K562 (cell line): ENCODE data around the gene HSD17B12.

Source experiments
- CTCF ChIP-seq, 3 experiments: IDR thresholded peaks in 2 of 3; conservative IDR thresholded peaks in 1 of 3; 2 replicates each; pipeline ENCODE4 v1.5.1; 2011 to 2012; ENCODE audit warnings: low read length in 3 of 3, mild to moderate bottlenecking in 3 of 3, control low read depth in 2 of 3, improper control_type of control experiment in 1 of 3, inconsistent platforms in 1 of 3, low read depth in 1 of 3, mixed read lengths in 1 of 3, moderate library complexity in 1 of 3; ENCODE audit not compliant: insufficient read depth in 2 of 3
- POLR2G ChIP-seq: fragments of 200-400 bp; formaldehyde crosslinking; IDR thresholded peaks from 2 replicates; pipeline ENCODE4 v1.6.1; 2017; ENCODE audit warnings: low read depth, mild to moderate bottlenecking, antibody characterized with exemption, low read length, moderate library complexity
- ZNF174 ChIP-seq: fragments of 250-450 bp; sonication (Bioruptor Pico); IDR thresholded peaks from 2 replicates; pipeline ENCODE4 v1.4.0; 2020; ENCODE audit warnings: mild to moderate bottlenecking
- ZNF76 ChIP-seq: fragments of 250-450 bp; sonication (Bioruptor Pico); IDR thresholded peaks from 2 replicates; pipeline ENCODE4 v1.4.0; 2020; ENCODE audit warnings: mild to moderate bottlenecking, moderate library complexity, borderline replicate concordance

DNA sequence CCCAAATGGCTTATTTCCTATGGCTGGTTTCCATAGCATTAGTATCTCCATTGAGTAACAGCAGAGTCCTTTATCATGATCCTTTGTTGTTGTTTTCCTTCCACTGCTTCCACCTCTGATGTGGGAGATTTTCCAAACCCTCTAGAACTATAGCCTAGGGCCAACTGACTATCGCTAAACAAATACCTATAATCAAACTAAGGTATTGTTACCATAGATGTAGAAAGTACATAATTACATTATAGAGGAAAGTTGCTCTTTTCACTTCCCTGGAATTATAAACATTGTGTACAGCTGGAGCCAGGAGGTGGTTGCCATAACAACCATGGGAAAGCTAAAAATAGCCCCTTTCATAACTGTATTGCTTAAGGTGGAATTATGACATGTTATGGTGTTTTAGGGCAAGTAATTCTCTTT lies 153.1 kb downstream of the HSD17B12 start:
- TF ChIP-seq POLR2G (no peak), CTCF (IDR thresholded peaks at IDR 0.05 in 2 of 3, conservative IDR thresholded peaks at IDR 0.05 in 1 of 3; ENCODE audit: insufficient read depth in 2 of 3, low read depth in 1 of 3, low read length in 3 of 3) (no peak), ZNF174 (CRISPR knock-in tag) (no peak), ZNF76 (CRISPR knock-in tag) (no peak)
